Activated CD8-positive, alpha-beta memory T cell treated with anti-CD3 and anti-CD28 coated beads, Interleukin-2, amount 50 U/mL, for 1 hour (primary cell): ENCODE results near the gene ANG.

Source experiments
- DNase-seq: peaks from one replicate; pipeline ENCODE4 v3.0.0-alpha.2; 2020; ENCODE audit errors: extremely low read depth

ANG gene

DNA sequence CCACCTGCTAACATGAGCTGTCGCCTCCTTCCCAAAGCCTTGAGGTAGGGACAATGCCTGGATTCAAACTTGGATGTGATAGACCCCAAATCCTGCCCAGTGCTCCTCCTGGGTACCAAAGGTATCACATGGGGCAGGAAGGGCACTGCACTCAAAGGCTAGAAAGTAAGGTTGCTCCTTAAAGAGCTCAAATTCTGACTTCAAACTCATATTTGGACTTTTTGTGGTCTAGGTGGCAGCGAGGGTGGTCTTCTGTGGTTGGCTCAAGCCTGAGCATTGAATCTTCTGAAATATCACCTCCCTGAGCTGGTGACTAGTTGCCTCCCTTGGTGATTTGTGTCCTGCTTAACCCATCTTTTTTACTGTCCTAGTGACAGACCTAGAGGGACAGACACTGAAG lies 12.5 kb upstream of the ANG start:
- no peak for DNase-seq

DNA sequence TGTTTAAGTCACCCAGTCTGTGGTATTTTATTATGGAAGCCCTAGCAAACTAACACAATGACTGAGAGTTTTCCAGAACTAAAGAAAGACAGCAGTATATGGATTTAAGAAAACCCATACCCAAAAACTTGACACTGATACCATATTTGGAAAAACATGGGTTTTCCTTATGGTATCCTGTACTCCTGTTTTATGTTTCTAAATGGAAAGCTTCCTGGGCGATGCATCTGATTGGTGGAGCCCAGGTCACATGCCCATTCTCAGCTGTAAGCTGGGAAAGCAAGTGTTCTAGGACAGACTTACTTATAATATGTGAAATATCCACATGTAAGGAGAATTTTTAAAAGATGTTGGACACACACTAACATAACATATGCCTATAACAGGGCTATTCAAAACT lies 8.7 kb upstream of the ANG start:
- DNase-seq: no peak

DNA sequence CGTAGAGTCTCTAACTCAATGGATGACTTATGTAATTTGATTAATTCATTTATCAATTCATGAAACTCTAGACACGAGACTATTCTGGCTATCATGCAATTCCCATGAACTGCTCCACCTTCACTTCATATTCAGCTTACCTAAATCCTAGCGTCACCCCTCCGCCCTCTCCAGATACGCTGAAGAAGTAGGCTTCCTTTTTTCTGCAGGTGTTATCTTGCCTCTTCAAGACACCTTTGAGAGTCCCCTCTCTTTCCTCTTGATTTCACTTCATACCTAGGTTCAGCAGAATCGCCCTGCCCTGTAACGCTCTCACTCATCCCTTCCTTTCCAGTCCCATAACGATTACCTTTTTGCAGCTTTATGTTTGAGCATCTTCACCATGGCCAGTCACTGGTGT lies 8.2 kb upstream of the ANG start:
- DNase-seq: no peak

DNA sequence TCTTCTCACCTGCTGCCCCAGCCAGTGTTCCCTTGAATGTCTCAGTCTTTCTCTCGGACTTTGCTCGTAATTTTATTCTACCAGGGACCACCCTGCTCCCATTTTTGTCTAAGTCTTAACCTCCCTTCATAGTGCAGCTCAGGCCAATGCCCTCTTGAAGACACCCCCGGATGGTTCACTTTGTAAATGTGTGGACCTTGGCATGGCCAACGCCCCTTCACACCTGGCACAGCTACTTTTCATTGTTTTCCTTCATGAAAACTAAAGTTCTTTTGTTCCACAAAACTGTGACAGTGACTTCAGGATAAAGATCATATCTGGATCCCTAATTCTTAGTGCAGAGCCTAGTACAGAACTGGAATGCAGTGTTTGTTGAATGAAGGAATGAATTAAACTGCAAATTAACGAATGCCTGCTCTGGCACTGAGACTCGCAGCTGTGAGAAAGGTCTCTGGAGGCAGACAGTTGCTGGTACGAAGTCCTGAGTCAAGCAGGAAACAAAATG lies 7.7 kb upstream of the ANG start:
- DNase-seq: peak; percentile 43

DNA sequence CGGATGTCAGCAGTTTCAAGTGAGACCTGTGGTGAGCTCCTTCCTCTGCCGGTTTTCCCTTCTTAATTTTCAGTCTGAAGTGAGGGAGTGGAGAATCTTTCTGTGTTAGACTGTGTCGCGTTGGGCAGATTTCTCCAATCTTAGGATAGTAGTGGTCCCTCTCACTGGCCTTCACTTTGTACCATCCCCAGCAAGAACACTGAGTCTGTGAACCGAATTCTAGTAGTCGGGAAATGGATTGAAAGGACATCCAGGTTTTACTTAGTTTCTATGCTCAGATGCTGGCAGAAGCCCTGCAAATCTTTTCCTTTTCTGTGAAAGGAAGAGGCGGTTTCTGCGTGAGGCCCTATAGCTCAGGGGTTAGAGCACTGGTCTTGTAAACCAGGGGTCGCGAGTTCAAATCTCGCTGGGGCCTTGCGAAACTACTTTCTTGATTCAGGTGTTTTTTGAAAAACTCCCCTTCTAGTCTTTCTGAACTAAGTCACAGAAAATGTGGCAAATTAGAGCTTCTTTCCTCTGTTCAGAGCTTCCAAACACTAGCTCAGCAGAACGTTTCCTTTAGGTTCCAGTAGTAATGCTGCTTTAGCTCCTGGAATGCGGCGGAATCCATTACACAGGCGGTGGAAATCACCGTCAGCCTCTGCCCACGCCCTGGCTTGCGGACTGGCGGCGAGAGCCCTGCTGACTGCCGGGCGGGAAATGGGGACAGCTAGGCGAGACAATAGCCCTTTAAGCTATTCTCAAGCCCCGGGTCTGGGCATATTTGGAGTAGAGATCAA lies 7.0 kb upstream of the ANG start:
- DNase-seq: peak; percentile 51

DNA sequence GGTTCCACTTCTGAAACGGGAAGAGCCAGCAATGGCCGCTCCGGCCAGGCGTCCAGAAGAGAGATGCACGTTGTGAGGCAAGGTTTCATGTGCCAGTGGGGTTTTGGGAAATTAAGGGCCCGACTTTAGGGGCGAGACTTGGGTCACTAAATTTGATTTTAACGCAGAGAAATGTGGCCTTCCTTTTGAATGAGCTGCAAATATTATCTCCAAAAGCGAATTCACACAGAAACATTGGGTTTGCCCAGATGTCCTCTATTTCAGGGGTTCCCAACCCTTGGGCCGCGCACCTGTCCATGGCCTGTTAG lies 6.5 kb upstream of the ANG start:
- no peak for DNase-seq

DNA sequence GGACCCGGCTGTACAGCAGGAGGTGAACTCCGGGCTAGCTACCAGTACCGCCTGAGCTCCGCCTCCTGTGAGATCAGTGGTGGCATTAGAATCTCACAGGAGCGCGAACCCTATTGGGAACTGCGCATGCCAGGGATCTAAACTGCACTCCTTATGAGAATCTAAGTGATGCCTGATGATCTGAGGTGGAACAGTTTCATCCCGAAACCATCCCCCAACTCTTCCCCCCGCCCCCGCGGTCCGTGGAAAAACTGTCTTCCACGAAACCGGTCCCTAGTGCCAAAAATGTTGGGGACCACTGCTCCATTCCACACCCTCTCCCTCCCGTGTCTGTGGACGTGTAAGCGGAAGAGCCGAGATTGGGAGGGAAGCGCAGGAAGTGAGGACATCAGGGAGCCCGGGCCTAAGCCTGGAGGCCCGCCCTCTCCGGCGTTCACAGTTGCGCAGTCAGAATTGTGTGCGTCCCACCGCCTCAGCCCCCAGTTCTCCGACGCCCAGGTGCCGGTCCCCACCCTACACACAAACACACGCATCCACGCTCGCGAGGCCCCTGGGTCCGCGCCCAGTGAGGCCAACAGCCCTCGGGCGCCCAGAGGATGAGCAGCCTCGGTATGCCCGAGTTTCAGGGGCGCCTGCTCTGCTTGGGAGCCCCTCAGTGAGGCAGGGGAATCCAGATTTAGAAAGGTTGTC lies 6.0 kb upstream of the ANG start:
- DNase-seq: peak; percentile 53

DNA sequence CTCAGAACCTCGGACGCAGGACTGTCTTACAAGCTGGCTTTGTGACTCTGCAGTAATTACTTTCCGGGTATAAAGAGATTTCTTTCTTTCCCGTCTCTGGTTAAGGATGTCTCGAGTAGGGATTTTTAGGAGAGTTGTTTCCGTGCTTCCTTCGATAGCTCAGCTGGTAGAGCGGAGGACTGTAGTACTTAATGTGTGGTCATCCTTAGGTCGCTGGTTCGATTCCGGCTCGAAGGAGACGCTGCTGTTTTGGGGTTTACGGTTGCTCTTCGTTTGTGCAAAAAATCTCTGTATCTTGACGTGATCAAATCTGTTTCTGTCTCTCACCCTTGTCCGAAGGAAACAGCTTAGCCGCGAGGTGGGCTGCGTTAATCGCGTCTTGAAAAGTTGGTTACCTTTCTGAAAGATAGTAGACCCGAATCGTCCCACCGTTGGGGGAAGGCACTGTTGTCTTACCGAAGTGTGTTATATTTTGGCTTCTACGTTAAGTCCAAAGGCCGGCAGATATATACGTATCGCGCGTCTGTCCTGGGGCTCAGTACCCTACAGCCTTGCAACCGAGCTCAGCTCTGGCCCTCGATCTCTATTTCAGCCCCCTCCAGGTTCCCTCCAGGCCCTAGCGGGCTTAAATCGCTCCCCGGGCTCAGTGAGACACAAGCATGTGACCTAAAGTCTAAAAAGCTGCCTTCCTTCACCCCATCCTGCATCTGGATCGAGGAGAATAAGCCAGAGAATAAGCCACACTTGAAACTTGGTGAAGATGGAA lies 5.3 kb upstream of the ANG start:
- DNase-seq: peak; percentile 56

DNA sequence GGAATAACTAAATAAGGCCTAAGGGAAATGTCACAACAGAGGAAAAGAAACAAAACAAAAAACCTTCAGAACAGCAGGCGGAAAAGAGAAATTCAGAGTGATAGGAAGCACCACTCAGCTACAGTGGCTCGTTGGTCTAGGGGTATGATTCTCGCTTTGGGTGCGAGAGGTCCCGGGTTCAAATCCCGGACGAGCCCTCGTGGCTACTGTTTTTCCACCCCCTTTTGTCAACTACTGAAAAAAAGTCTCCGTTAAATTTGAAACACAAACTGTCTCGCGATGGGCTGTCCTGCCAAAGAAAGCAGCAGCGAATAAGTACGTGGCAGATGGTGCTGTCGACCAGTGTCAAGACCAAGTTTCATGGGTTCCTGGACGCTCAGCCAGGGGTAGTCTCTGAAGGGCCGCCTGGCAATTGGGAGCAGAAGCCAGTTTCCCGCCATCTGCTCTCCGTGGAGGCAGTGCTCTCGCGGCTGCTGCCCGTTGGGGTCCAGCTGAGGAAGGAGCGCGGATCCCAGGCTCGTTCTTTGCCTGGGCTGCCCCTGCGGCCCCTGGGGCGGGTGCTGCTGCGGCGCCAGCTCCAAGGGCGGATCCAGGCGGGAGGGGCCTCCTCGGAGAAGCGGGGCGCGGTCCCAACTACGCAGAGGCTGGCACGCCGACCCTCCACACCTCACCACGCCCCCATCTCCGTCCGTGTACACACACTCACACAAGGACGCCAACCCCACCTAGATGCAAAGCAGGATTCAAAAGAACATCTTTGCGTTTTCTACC lies 4.5 kb upstream of the ANG start, which contains the start of gene RNASE4:
RNASE4 (plus strand) TSS at position 670 of the 771 bp plus-strand sequence. CDS start 14,812 bp downstream, outside the sequence.
- peak; percentile 43 for DNase-seq

DNA sequence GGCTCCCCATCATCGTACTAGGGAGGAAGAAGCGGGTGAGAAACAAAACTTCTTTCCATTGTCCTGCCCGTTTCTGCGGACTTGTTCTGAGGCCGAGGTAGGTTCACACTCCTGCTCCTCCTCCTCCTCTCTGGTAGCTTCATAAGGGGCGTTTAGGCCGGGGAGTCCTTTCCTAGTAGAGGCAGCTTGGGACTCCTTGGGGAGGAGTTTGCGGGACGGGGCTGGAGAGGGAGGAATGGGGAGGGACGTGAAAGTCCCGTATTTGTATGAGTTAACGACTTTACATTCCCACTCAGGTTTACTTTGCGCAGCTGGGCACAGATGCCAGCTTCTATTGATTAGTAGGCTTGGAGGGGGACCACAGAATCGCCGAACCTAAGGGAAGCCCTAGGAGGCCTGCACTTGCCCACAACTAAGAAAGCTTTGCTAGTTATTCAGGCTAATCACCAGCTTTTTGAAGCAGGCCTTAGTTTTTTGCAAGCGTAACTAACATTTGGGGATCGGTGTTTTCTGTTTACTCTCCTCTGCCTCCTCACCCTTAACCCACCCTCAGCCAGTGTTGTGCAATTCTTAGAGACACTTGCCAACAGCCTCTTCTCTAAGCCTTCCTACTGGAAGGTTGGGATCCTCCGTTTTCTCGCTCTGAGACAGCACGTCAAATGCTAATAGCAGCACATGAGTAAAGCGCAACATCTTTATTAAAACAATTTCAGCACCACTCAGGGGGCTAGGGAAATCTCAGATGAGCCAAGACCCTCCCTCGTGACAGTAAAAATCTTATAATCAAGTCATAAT lies 3.7 kb upstream of the ANG start:
- DNase-seq: no peak

DNA sequence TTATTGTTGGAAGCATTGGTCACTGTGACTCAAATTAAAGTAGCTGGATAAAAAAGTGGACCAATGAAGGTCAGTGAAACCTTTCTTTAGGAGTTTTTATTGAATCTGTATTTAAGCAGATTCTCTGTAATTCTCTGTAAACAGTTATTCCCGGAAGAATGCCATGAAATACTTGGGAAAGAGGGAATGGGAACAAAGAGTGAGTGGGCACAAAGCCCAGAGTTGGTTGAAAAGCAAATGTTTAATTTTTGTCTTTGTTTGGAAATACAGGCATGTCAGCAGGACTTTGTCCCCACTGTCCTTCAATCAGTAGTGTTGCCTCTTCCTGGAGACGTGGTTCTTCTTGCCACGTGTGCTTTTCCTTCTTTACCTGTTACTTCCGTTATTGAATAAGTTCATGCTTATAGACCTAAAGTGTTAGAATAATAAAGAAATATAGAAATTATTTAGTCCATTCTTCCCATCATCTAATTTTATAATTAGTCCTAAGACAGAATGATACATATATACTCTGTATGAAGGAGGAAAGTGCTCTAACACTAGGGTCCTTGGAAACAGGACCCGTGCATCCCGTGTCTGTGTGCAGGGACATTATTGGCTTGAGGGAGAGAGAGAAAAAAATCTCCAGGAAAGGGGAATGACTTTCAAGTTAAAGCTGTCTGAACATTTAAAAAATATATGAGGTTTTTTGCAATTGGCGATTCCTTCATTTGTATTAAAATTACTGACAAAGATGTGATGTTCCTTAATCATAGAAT lies 2.0 kb upstream of the ANG start:
- DNase-seq: no peak

DNA sequence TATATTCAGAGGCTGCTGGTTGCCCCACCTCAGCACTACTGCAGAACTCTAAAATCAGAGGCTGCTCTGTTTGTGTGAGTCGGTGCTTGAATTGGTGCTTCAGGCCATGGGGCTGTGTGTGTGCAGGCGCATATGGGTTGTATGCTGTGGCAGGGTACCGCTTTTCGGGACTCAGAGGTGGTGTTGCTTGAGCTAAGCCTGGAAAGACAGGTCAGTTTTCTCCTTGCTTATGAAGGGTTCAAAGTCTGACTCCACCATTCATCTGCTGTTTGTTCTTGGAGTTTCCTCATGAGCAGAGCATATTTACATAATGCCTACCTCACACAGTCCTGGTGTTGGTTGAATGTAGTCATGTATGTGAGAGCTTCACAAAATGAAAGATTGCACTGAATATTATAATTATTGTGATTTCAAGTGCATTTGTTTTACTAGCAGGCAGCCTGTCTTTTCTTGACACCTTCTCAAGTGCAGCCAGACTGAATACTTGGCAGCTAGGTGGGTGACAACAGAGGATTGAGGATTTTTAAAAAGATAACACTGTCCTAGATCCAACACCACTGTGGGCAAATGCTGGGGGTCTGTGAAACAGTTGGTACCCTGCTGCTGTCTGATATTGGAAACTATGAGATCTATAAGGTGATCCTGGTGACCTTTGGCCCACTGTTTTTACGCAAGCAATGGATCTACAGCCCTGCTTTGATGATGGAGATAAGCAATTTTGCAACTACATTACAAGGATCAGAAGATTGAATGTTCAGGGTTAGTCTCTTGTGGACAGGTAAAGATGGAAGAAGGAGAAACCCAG lies 1.0 kb upstream of the ANG start:
- DNase-seq: no peak

DNA sequence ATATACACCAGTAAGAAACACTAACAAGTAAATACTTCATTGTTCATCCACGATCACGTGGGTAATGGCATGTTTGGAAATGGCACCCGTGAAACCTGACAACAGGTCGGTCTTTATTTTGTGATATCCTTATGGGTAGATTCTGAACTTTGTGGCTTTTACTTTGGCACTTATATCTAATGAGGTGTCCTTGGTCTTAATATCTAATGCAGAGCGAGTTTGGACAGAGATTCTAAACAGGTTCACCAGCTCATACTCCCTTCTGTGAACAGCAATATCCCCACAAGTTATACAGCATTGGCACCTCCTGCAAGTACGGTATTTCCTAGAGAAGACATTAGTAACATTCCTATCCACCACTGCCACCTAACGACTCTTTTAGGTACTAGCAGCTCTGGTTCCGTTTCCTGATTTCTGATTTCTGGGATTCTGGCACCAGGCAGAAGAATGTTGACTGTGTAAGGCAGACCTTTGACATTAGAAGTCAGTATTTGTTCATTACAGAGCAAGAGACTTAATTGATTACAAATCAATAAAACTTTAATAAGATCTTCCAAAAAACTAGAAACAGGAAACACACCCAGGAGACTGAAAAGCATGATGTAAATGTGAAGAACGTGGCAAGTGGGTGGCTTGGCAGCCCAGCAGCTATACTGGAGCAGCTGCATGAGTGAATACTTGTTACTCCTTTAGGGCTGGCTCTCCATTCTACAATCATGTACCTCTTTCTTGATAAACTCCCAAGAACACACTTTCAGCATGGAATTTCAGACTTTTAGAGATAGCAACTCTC lies 2.5 kb downstream of the ANG start:
- DNase-seq: no peak

DNA sequence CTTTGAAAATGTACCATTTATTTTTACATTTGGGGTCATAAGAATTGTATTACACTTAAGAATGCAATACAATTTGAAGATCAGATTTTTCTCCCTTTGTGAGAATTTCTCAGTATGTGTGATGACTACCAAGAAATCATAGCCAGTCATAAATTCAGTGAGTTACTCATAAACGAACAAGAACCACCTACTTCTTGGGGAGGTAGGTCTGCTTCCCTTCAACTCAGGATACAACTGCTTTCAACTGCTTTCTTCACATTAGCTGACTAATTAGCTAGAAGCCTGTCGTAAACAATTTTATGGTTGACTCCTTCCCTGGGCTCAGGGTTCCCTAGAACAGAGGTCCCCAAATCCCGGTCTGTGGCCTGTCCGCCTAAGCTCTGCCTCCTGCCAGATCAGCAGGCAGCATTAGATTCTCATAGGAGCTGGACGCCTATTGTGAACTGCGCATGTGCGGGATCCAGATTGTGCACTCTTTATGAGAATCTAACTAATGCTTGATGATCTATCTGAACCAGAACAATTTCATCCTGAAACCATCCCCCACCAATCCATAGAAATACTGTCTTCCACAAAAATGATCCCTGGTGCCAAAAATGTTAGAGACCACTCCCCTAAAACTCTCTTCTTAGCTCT lies 3.7 kb downstream of the ANG start:
- no peak for DNase-seq

DNA sequence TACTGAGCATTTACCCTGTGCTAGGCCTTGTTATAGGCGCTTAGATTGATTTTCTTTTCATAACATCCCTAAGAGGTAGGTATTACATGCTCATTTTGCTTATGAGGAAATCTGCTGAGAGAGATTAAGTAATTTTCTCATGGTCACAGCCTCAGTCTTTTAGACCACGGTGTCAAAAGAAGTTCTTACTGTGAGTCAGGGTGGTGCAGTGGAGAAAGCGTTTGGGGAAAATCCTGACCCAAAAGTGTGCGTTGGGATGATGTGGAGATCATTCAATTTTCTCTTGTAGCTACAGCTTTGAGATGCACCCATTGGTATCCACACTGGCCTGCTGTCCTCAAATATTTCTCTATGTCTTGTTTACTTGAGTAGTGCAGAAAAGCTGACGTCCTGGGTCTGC lies 8.2 kb downstream of the ANG start:
- no peak for DNase-seq

DNA sequence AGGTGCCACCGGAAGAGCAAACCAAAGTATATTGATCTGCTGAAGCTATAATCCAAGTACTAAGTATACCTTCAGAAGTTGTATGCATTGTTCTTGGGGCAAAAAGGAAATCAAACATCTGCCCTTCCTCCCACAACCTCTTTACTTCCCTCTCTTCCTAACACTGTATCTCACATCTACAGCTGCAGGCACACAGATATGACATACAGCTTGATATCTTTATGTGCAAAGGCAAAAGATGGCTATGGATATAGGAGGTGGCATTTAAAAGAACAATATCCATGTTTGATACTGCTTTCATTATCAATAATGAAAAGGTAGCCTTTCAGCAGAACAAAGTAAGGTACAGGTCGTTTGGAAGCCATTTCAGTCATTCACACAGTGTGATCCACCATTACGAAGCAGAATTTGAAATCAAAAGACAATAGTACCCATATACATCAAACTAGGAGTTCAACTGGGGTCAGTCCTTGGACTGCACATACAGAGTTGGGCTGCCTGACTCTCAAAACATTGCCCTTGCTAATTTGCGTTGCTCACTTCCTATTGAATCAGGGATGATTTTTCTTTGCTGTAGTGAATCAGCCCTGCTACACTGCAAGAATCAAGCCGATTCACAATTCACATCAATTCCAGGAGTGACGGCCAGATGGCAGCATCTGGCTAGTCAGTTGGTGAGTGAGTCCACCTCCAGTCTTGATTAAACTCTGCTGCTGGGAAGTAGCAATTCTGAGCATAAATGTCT lies 8.9 kb downstream of the ANG start:
- no peak for DNase-seq

DNA sequence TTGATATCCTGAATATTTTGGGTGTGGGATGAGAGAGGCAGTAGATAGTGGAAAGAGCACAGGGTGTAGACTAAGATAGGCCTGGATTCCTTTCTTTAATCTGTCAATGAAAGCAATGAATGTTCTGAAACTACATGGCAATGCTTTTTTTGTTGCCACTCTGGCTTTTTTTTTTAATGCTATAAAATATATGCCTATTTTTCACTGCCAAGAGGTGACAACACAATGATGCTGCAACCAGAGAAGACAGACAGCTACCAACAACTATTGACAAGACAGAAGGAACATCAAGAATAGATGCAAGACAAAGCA lies 9.4 kb downstream of the ANG start:
- DNase-seq: no peak

DNA sequence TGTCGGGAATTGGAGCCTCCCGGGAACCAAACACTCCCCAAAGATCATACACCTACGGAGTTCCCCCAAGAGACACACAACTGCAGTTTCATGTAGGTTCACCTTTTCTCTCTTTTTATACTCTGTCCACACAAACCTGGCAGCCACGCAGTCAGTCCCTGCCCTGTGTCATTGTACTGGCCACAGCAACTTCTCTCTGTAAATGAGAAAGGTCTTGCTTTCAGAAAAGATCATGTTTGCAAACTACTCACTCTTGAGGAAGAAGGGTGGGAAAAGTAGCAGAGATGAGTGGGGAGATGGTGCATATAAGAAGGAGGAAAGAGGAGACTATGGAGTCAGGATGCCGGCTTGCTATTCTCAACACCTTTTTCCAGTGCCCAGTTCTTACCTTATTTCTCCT lies 10.4 kb downstream of the ANG start:
- DNase-seq: no peak
